HG03175 (cell line): Measurements from ENCODE around the gene ITGA3.

Experiments
- ATAC-seq: cut with Tn5 transposase; IDR thresholded peaks from one replicate; pipeline ENCODE4 v1.9.1; 2021; ENCODE audit warnings: mild to moderate bottlenecking, moderate library complexity; ENCODE audit not compliant: unreplicated experiment

The ITGA3 gene

DNA sequence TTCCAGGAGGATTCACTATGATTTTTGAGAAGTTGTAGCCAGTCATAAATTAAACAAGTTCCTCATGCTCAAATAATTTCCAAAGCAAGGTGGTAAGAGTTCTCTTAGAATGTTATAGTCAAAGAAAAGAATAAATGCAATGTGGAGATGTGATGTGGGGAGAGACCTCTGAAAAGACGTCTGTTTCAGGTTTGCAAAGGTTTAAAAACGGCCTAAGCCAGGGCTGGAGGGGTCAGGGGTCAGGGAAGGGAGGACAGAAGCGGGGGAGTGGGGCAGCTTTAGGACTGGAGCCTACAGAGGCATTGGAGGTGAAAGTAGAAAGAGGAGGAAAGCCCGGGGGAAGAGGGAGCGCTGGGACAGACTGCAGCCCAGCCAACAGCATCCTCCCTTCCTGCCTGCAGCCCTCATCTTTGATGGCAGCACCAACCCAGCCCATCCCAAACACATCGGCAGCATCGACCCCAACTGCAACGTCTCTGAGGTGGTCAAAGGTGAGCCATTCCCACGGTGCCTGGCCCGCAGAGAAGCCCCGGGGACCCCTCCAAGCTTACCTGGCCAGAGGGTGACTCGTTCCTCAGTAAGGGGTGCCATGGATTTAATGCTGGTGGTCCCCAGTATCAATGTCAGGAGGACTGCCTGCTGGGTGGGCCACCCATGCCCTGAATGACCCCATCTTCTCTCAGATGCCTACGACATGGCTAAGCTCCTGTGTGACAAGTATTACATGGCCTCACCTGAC lies 50.7 kb downstream of the ITGA3 start:
- no peak for ATAC-seq

DNA sequence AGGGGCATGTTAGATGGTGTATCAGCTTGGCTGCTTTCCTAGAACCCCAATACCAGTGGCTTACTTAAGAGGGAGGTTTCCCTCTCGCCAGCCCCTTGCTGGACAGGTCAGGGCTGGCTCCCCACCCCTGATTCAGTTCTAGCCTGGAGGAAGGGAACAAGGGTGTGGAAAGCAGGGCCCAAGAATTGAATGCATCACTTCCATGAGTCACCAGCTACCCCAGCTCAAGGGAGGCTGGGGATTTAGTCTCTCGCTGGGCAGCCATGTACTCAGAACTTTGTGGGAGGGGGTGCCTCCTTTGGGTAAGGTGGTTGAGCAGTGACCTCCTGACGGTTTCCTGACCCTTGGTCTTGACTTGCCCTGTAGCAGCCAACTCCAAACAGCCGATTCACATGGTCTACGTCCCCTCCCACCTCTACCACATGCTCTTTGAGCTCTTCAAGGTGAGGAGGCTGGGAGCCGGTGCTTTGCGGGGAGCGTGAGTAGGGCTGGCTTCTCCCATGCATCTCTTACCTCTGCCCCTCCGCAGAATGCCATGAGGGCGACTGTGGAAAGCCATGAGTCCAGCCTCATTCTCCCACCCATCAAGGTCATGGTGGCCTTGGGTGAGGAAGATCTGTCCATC lies 52.0 kb downstream of the ITGA3 start:
- ATAC-seq: no peak

DNA sequence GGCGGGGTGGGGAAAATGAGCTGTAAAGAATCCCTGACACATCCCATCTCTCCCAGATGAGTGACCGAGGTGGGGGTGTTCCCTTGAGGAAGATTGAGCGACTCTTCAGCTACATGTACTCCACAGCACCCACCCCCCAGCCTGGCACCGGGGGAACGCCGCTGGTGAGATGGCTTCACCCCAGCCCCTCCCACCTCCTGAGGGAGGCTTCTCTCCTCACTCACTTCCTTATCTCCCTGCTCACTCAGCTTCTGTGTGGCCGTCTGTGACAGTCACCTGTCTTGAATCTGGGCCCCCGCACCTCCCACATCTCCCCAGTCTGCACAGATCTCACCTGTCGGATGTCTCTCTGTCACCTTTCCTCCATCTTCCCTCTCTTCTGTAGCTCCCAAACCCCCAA lies 52.6 kb downstream of the ITGA3 start:
- ATAC-seq: no peak

DNA sequence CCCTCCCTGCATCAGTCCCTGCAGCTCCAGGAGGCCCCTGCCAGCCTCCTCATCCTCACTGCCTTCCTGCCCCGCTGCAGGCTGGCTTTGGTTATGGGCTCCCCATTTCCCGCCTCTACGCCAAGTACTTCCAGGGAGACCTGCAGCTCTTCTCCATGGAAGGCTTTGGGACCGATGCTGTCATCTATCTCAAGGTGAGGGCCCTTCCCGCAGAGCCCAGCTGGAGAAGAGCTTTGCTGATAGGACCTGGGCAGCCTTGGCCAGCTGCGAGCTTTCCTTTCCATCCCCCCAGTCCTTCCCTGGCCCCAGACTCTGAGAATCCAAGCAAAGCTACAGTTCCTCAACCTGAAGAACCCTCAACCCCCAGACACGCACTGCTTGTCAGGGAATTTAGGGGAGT lies 53.3 kb downstream of the ITGA3 start:
- ATAC-seq: no peak

DNA sequence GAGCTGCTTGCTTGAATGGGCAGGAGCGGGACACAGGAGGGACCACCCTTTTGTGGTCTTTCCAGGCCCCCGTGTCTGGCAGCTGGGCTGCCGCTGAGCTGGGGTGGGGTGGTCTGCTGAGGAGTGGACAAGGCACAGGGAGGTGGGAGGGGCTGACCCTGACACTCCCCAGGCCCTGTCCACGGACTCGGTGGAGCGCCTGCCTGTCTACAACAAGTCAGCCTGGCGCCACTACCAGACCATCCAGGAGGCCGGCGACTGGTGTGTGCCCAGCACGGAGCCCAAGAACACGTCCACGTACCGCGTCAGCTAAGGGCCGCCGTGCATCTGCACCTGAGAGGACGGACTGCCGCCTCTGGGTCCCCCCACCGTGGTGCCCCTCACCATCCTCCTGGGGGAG lies 53.9 kb downstream of the ITGA3 start:
- ATAC-seq: no peak

DNA sequence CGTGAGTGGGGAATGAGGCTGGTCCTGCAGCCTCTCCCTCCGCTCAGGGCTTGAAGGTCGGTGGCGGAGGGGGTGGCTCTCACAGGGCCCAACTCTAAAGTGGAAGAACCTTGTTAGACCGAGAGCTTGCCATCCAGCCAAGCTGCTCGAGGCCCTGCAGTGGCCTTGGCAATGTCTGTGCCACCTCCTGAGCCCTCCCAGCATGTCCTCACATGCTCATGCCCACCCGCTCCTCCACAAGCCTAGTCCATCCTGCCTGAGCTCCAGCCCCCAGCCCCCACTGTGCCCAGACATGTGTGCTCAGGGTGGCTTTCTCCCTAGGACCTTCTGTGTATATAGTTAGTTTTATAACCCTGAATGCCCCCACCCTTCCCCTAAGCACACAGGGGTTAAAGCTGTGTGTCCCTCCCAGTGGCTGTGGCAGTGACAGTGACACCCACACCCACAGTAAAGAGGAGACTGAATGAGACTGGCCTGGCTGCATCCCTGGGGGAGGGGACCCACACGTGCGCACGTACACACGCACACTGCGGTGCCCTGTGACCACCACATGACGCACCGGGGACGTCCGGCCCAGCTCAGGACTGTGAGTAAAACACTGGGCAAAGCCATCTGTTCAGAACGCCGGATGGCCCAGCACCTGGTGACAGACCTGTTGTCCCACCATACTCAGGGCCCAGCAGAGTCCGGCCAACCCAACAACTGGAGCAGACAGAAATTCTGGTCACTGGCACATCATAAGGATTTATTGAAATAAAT lies 54.9 kb downstream of the ITGA3 start:
- no peak for ATAC-seq

DNA sequence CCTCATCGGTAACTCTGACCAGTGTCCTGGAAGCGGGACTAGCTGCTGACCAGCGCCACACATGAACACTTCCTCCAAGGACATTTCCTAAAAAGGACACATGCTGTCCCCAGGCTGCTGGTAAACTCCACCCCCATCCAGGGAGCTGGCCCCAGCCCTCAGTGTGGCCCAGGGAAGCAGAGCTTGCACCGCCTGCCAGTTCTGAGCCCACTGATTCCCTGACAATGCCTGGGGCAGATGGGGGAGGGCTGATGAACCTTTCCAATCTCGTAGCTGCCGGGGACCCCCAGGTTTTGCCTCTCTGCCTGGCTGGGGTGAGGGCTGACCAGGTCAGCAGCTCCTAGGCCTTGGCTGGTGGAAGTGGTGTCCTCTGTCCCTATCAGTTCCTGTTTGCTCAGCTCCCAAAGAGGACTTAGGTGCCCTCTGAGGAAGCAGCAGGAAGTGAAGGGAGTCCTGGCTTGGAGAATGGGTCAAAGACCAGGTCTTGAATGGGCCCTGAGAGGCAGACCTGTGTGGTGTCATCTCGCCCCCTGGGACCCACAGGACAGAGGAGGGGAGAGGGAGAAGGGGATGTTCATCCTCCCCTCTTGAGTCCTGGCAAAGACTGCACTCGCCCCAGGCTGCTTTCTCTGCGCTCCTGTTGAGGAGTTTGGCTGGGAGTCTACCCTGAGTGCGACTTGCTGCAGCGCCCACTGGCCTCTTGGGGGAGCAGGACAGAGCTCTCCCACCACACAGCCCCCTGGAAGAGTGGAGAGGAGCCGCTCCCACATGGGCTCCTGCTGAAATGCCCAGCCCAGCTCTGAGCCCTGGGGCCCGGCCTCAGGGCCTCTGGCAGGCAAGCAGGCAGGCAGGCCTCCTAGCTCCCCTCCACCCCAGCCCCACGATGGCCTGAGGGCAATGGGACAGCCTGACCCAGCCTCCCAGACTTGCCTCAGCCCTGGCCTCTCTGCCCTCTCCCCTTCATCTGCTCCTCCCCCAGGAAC lies 56.1 kb downstream of the ITGA3 start:
- no peak for ATAC-seq

DNA sequence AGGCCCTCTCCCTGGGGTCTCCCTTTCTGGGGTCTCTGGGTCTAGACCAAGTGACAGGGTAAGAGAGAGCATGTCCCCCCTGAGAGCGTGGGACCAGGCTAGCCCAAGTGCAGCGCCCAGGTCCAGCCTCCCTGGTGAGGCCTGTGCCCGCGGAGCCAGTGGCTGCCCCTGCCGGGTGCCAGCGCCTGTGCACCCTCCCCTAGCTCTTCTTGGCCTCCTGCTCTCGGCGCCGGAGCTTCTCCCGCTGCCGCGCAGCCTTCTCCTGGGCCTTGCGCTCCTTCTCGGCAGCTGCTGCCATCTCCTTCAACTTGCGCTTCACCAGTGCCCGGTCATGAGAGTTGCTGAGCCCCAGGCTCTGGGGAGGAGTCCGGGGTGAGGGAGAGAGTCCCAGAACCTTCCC lies 56.8 kb downstream of the ITGA3 start:
- no peak for ATAC-seq

DNA sequence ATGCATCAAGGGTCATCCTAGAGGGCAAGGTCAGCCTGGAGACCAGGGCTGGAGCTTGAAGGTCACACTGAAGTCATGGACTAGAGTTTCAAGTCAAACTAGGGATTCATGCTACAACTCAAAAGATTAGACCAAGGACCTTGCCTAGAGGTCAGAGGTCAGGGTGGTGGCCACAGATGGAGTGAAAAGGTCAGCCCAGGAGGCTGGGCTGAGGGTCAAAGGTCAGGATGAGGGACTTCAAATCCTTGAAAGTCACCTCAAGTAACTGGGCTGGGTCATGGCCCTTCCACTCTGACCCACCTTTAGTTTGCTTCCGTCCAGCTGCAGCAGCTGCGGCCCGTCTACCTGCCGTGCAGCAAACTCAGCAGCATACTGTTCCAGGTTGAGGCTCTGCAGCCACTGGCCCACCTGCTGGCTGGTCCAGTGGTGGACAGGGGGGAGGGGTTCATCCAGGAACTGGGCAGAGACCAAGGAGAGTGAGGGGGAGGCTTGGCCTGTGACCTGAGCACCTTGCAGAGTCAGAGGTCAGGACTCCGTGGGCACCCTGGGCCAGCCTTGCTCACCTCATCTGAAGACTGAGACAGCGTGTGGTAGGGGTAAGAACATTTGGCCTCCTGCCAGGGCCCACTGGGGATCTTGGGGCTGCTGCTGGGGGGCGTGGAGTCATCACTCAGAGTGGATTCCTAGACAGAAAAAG lies 57.9 kb downstream of the ITGA3 start:
- no peak for ATAC-seq

DNA sequence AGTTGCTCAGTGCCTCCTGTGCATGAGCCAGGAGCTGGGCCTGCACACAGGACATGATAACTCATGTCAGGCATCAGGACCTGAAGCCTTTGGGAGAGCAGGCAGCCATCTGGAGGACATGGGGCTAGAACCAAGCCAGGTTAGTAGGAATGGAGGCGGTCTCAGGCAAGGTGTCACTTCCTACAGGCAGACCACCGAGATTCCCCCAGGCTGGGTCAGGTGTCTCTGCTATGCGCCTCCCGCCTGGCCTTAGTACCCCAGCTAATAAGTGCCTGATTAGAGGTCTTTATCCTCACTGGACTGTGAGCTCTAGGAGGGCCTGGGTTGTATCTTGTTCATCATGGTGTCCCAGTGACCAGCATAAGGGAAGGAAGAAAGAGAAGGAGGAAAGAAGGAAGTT lies 58.5 kb downstream of the ITGA3 start:
- no peak for ATAC-seq

DNA sequence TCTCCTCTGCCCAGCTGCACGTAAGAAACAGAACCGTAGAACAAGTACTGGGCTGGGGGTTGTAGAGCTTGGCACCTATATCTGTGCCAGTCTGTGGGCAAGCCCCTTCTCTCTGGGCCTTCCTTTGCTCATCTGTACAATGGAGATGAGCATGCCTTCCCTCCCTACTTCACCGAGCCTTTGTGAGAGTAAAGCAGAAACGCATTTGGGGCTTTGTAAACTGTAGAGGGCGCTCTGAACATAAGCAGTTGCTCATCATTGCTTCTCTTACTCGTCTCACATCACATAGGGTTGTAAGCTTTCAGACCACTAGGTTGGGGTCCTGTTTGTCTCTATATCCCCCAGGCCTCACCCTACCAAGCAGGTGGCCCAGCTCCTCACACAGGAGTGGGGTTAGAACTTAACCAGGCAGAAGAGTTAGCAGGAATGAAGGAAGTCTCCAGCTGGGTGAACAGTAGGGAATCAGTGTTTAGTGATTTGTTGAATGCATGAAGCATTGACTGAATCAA lies 59.0 kb downstream of the ITGA3 start:
- no peak for ATAC-seq

DNA sequence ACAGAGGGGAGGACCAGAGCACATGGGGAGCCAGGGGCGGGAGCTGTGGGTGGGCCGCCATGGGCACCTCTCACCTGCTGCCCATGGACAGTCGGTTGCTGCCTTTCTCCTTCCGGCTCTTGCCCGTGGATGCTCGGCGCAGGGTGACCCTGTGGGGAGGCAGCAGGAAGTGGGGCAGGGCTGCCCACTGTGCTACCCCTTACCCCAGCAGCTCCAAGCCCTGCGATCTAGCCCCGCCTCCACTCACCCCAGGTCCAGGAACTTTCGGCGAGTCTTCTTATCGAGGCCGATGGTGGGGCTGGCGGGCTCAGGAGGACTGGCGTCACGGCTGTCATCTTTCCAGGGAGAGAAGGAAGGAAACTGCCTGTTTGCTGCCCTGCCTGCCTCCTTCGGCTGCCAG lies 59.8 kb downstream of the ITGA3 start:
- ATAC-seq: no peak

DNA sequence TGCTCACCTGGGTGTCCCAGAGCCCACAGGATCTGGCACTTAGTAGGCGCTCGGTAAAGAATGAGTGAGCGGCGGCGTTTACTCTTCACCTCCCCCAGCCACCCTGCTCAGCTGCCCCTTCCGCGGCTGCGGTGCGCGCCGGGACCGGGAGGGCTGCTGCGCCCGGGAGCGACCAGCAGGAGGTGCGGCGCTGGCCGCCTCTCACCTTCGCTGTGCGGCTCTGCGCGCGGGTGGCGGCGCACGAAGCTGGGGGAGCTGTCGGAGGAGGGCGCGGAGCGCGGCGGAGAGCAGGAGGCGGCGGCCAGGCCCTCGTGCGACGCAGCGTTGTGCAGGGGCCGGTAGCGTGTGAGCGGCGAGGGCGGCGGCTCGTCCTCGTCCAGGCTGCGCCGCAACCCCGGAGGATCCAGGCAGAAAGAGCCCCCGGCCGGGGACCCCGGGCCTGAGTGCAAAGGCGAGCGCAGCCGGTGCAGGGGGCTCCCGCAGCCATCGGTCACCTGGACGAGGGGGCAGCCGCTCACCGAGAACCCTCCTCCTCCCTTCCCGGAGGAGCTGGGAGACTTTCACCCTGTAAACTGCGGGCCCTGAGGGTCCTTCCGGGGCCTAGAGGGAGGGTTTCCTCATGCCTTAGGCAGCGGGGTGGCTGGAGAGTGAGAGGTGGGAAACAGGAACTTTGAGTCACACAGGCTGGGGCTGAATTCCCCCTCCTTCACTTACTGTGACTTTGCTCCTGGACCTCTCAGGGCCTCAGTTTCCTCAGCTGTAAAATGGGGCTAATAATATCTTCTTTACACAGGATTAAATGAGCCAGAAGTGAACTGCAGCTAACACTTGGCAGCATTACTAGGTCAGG lies 61.5 kb downstream of the ITGA3 start:
- ATAC-seq: no peak

DNA sequence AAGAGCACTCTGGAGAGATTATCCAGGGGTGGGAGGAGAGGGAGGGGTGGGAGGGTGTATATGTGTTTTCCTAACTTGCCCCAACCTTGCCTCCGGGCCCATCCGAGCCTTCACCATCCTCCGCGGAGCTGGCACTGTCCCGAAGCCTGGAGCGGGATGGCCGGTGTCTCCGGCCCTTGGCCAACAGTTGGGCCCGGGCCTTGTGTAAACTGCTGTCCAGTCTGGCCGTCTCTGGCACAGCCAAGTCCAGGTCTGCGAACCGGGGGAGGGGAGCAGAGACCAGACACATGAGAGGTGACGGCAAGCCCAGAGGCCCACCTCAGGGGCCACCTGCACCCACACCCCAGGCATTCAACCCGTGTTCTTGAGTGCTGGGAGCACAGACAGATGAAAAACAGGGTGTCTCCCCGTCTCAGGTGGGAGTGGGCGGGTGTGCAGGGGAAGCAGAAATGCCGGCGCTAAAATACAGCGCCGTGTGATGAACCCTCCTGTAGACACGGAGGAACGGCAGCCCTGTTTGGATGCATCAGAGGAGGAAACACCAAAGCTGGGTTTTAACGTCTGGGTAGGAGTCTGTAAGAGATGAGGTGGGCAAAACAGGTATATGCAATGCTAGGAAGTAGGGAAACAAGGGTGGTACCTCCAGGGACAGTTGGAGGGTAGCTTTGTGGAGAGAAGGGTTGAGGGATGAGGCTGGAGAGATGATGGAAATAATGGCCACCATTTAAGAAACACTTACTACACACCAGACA lies 62.3 kb downstream of the ITGA3 start:
- ATAC-seq: no peak

DNA sequence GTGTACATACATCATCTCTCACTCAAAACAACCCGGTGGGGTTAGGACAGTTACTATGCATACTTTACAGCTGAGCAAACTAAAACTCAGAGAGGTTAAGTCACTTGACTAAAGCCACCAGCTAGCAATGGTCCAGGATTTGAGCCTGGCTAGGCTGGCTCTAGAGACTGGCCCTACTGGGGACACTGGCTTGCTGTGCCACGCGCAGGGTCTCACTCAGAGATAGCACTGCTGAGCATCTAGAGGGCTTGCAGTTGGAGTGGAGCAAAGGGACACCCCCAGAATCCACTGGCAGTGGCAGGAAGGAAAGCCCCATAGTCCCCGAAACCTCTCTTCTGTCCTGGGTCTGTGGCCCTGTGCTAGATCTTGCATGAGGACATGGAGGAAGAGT lies 62.9 kb downstream of the ITGA3 start:
- ATAC-seq: no peak

DNA sequence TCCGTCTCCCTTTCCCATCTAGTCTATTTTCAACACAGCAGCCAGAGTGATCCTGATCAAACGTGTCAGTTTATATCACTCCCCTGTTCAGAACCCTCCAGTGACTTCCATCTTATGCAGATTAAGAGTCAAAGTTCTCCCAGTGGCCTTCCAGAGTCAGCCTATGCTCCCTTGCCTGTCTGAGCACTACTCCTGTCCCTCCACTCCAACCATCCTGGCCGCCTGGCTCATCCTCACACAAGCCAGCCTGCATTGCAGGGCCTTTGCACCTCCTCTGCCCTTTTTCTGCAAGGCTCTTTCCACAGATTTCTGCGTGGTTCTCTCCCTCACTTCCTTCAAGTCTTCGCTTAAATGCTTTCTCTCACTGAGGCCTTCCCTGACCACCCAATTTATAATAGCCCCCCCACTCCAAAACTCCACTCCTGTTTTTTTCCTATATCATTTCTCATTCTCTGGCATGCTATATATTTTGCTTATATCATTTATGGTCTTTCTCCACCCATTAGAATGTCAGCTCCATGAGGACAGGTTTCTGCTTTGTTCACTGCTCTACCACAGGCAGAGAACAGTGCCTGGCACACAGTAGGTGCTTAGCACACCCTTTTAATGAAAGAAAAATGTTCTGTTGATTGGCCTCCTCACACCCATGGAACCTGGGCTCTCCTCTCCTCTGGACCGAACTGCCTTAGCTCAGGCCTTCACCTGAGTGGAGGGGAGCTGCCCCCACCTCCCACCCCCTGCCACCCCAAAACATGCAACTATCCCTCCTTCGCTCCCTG lies 64.8 kb downstream of the ITGA3 start:
- no peak for ATAC-seq

DNA sequence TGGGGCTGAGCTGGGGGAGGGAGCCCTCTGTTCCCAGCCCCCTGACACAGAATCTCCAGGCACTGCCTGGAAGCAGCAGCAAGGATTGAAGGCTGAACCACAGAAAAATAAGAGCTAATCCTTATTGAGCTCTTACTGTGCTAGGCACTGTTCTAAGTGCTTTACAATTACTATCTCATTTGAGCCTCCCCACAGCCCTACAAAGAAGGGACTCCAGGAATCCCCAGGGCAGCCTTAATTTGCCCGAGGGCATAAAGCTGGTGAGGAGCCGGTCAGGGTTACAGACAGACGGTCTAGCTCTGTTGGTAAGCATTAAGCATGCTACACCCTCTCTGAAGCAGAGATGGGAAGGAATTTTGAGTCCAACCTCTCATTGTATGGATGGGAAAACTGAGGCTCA lies 67.0 kb downstream of the ITGA3 start:
- no peak for ATAC-seq
